ENCODE measurements around the gene HLA-DPA1. TPM values are rescaled to one million over a fixed set of nuclear protein-coding genes. Genes with fewer than 3 reads are reported as not detected.
A peak's percentile ranks its signal among the peaks of the same experiment; 100 is the strongest.

Gene HLA-DPA1
- total RNA-seq, 1 experiment from 2014 or later = not detected

DNA sequence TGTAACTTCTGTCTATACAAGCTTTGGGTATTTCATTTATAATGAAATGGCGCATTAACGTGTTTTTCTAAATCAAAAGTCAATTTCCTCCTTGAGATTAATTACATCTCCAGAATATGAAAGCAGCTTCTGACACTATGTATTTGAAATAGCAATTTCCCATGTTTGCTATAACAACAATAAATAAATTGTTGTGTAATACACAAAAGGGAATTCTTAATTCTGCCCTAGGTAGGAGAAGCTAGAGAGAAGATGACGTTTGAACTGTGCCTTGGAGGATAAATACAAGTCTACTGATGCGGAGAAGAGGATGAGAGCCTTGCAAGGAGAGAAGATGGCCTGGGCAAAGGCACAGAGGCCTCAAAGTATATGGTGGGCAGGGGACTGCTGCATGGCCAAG, 56.4 kb downstream of the HLA-DPA1 start:
- Histone ChIP-seq H3K4me1 (replicated peaks; ENCODE audit: insufficient read depth) (no peaks in the 10 kb centered on the region), H3K27ac (no peak overlapping the region), H3K4me2 (no peak overlapping the region), H3K36me3 (ENCODE audit: low read depth) (no peaks in the 10 kb centered on the region), H3K27me3 (ENCODE audit: insufficient read depth, low read depth) (peaks cover 93% of the 10 kb centered on the region), H2AFZ (no peak overlapping the region), H3K9me3 (ENCODE audit: insufficient read depth, low read depth) (no peaks in the 10 kb centered on the region), H4K20me1 (ENCODE audit: insufficient read depth) (no peaks in the 10 kb centered on the region), H3K9me2 (ENCODE audit: insufficient read depth) (no peaks in the 10 kb centered on the region), H3K4me3 (no peak overlapping the region), H3K79me2 (ENCODE audit: low read depth) (no peaks in the 10 kb centered on the region), H3F3A (ENCODE audit: insufficient read depth, low read depth) (no peaks in the 10 kb centered on the region)
- TF ChIP-seq EZH2 (IDR thresholded peaks at IDR 0.05; ENCODE audit: low read depth) = no peak
- TF ChIP-seq, protein P1, sequence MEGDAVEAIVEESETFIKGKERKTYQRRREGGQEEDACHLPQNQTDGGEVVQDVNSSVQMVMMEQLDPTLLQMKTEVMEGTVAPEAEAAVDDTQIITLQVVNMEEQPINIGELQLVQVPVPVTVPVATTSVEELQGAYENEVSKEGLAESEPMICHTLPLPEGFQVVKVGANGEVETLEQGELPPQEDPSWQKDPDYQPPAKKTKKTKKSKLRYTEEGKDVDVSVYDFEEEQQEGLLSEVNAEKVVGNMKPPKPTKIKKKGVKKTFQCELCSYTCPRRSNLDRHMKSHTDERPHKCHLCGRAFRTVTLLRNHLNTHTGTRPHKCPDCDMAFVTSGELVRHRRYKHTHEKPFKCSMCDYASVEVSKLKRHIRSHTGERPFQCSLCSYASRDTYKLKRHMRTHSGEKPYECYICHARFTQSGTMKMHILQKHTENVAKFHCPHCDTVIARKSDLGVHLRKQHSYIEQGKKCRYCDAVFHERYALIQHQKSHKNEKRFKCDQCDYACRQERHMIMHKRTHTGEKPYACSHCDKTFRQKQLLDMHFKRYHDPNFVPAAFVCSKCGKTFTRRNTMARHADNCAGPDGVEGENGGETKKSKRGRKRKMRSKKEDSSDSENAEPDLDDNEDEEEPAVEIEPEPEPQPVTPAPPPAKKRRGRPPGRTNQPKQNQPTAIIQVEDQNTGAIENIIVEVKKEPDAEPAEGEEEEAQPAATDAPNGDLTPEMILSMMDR (conservative IDR thresholded peaks at IDR 0.05) = no peak
- ChIA-PET POLR2A (ENCODE audit: unreplicated experiment) (no interaction called here), CTCF (interaction anchor here (0.5 kb wide), 1 partner anchor 101 kb away, joined by 3 read pairs; no protein-coding TSS in a partner anchor)
- no peak for DNase-seq
- no TSS peak for BruUV-seq (replicated peaks)
- intact Hi-C loops (cut with micrococcal nuclease; ENCODE audit: unreplicated experiment) = loop anchor here (10.0 kb wide), 1 partner anchor 128 kb away; no protein-coding TSS in a partner anchor

DNA sequence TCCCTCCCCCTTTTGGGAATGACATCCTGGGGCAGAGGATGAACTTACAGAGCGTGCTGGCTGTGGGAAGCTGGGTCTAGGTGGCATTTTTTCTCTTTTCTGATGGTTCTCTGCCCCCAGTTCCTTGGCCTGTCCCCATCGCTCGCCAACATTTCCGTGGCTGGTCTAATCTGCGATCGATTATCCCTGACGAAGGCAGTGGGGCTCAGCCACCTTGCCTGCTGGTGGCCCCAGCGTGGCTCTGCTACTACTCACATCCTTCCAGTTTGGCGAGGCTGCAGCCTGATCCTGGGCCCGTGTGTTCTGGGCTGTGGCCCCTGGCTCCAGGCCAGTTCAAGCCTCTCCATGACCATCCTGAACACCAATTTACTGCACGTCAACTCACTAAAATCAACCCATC, 57.7 kb downstream of the HLA-DPA1 start:
- Histone ChIP-seq H4K20me1 (ENCODE audit: insufficient read depth) (no peaks in the 10 kb centered on the region), H3K4me3 (no peak overlapping the region), H3K36me3 (ENCODE audit: low read depth) (no peaks in the 10 kb centered on the region), H3F3A (ENCODE audit: insufficient read depth, low read depth) (no peaks in the 10 kb centered on the region), H3K27ac (no peak overlapping the region), H3K27me3 (ENCODE audit: insufficient read depth, low read depth) (peaks cover 93% of the 10 kb centered on the region), H3K4me1 (replicated peaks; ENCODE audit: insufficient read depth) (no peaks in the 10 kb centered on the region), H2AFZ (no peak overlapping the region), H3K4me2 (no peak overlapping the region), H3K9me2 (ENCODE audit: insufficient read depth) (no peaks in the 10 kb centered on the region), H3K9me3 (ENCODE audit: insufficient read depth, low read depth) (no peaks in the 10 kb centered on the region), H3K79me2 (ENCODE audit: low read depth) (no peaks in the 10 kb centered on the region)
- CTCF ChIA-PET = no interaction called here
- no peak for DNase-seq
- intact Hi-C loops (cut with micrococcal nuclease; ENCODE audit: unreplicated experiment) = loop anchor here (2.0 to 10.0 kb wide), 2 partner anchors 129 to 233 kb away; no protein-coding TSS in a partner anchor
- POLR2A ChIA-PET (ENCODE audit: unreplicated experiment) = no interaction called here
- BruUV-seq (replicated peaks) = no TSS peak
- no peak for TF ChIP-seq EZH2 (IDR thresholded peaks at IDR 0.05; ENCODE audit: low read depth)
- TF ChIP-seq, protein P1 (conservative IDR thresholded peaks at IDR 0.05) = no peak

DNA sequence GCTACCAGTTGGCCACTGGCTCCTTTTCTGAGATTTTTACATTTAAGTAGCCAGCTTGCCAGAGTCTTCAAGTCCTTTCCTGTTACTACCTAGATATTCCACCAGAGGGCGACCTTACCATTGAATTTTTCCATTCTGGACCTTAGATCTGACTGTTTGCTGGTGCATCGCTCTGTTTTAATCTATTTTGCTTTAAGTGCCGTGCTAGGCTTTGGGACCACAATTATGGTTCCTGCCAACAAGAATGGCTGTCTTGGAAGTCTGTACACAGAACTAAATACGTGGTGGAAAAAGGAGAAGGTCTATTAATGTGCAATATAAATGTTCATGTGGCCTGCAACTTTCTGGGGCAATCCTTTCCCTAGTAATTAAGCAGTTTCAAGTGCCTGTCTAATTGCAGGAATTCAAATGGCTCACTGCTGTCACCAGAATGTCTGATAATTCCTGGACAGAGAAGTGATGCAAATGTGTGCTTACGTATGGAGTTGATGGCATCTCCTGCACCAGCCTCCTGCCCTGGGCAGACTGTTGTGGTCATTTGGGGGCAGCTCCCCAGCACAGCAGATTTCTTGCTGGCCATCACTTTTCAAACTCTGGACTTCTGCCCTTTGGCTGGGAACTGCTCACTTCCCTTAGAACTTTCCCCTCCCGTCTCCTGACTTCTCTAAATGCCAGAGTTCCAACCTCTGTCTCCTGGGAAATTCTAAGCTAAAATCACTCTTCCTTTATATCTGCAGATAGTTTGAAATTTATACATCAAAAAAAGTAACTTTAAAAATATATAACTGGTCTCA, 58.4 kb downstream of the HLA-DPA1 start:
- H3F3A ChIP-seq (ENCODE audit: insufficient read depth, low read depth) = no peaks in the 10 kb centered on the region
- H4K20me1 ChIP-seq (ENCODE audit: insufficient read depth) = no peaks in the 10 kb centered on the region
- POLR2A ChIA-PET (ENCODE audit: unreplicated experiment) = interaction anchor here (0.7 kb wide), 1 partner anchor 176 kb away, joined by 3 read pairs; no protein-coding TSS in a partner anchor
- H3K27ac ChIP-seq = no peak overlapping the region
- no peak for TF ChIP-seq EZH2 (IDR thresholded peaks at IDR 0.05; ENCODE audit: low read depth)
- TF ChIP-seq, protein P1 (conservative IDR thresholded peaks at IDR 0.05) = peak; percentile 85
- no TSS peak for BruUV-seq (replicated peaks)
- peaks cover 93% of the 10 kb centered on the region for H3K27me3 ChIP-seq (ENCODE audit: insufficient read depth, low read depth)
- H3K4me3 ChIP-seq = no peak overlapping the region
- no peaks in the 10 kb centered on the region for H3K9me3 ChIP-seq (ENCODE audit: insufficient read depth, low read depth)
- intact Hi-C loops (cut with micrococcal nuclease; ENCODE audit: unreplicated experiment) = loop anchor here (2.0 to 10.0 kb wide), 2 partner anchors 130 to 234 kb away; no protein-coding TSS in a partner anchor
- no peaks in the 10 kb centered on the region for H3K9me2 ChIP-seq (ENCODE audit: insufficient read depth)
- CTCF ChIA-PET = interaction anchor here (0.7 to 1.0 kb wide), 2 partner anchors 233 to 243 kb away, joined by 3 to 5 read pairs; no protein-coding TSS in a partner anchor
- peak; percentile 45 to 52 for DNase-seq
- H2AFZ ChIP-seq = no peak overlapping the region
- no peak overlapping the region for H3K4me2 ChIP-seq
- no peaks in the 10 kb centered on the region for H3K4me1 ChIP-seq (replicated peaks; ENCODE audit: insufficient read depth)
- H3K36me3 ChIP-seq (ENCODE audit: low read depth) = no peaks in the 10 kb centered on the region
- H3K79me2 ChIP-seq (ENCODE audit: low read depth) = no peaks in the 10 kb centered on the region

Other genes starting within 250 kb of the HLA-DPA1 start
- gene TAP2, start 234.9 kb downstream of the HLA-DPA1 start, total RNA-seq (2021) = 70.6 and 91.2 TPM in 2 replicates
- 70.8 and 101 TPM in 2 replicates for gene PSMB8, start 229.6 kb downstream of the HLA-DPA1 start, total RNA-seq (2021)
- gene TAP1, start 219.9 kb downstream of the HLA-DPA1 start, total RNA-seq (2021) = 23.1 and 23.4 TPM in 2 replicates
- 37.6 and 48.4 TPM in 2 replicates for gene PSMB9, start 219.5 kb downstream of the HLA-DPA1 start, total RNA-seq (2021)
- 0.73 and 1.1 TPM in 2 replicates for gene HLA-DMB, start 132.6 kb downstream of the HLA-DPA1 start, total RNA-seq (2021)
- gene HLA-DMA, start 120.6 kb downstream of the HLA-DPA1 start, total RNA-seq (2021) = 18.3 and 22.1 TPM in 2 replicates
- 130 and 157 TPM in 2 replicates for gene BRD2, start 105.1 kb downstream of the HLA-DPA1 start, total RNA-seq (2021)
- gene HLA-DOA, start 64.1 kb downstream of the HLA-DPA1 start, total RNA-seq (2021) = not detected in 2 replicates
- gene HLA-DPB1, start 2.3 kb upstream of the HLA-DPA1 start, total RNA-seq (2021) = not detected in 2 replicates
- gene COL11A2, start 118.8 kb upstream of the HLA-DPA1 start, total RNA-seq (2021) = 2.2 and 3.4 TPM in 2 replicates
- gene RXRB, start 127.0 kb upstream of the HLA-DPA1 start, total RNA-seq (2021) = 49.8 and 51.5 TPM in 2 replicates
- gene SLC39A7, start 127.2 kb upstream of the HLA-DPA1 start, total RNA-seq (2021) = 96.4 and 110 TPM in 2 replicates
- 16.4 and 25.4 TPM in 2 replicates for gene HSD17B8, start 131.0 kb upstream of the HLA-DPA1 start, total RNA-seq (2021)
- 18.9 and 19.2 TPM in 2 replicates for gene RING1, start 134.9 kb upstream of the HLA-DPA1 start, total RNA-seq (2021)
- gene VPS52, start 198.2 kb upstream of the HLA-DPA1 start, total RNA-seq (2021) = 46.2 and 48.3 TPM in 2 replicates
- gene RPS18, start 198.4 kb upstream of the HLA-DPA1 start, total RNA-seq (2021) = 2,057 and 2,442 TPM in 2 replicates
- 10.3 and 12.8 TPM in 2 replicates for gene B3GALT4, start 203.5 kb upstream of the HLA-DPA1 start, total RNA-seq (2021)
- gene WDR46, start 215.6 kb upstream of the HLA-DPA1 start, total RNA-seq (2021) = 52.4 and 59.6 TPM in 2 replicates
- gene PFDN6, start 216.0 kb upstream of the HLA-DPA1 start, total RNA-seq (2021) = 51.5 and 57.2 TPM in 2 replicates
- 99.3 and 102 TPM in 2 replicates for gene RGL2, start 225.3 kb upstream of the HLA-DPA1 start, total RNA-seq (2021)
- 156 and 194 TPM in 2 replicates for gene TAPBP, start 240.4 kb upstream of the HLA-DPA1 start, total RNA-seq (2021)
- 16.5 and 20.8 TPM in 2 replicates for gene ZBTB22, start 244.1 kb upstream of the HLA-DPA1 start, total RNA-seq (2021)
- 60.1 and 61.6 TPM in 2 replicates for gene DAXX, start 249.3 kb upstream of the HLA-DPA1 start, total RNA-seq (2021)

All from PC-9 (cell line).